ENCODE measurements around the gene ANP32D. TPM values are rescaled to one million over a fixed set of nuclear protein-coding genes. Genes with fewer than 3 reads are reported as not detected.
"Not testable (repeated sequence)": the region's sequence is repeated elsewhere in the genome, so short reads cannot be mapped to it uniquely, and the experiment has no call there.

Gene ANP32D
- total and polyA plus RNA-seq, 3 donors from 2014 or later, result 0.71 TPM; not detected in 2

DNA sequence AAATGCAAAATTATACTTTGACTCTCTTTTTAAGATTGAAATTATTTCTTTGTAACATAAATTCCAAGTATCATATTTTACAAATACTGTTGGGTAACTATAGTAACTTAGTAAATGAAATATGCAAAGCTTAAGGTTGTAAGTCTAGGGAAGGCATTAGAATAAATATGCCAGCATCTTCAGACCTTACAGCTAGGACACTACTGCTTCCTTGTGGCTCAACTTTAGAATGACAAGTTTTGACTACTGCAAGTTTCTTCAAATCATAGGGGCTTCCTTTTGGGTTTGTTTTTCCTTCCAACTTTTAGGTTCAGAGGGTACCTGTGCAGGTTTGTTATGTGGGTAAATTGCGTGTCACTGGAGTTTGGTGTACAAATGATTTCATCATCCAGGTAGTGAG is 17.7 kb upstream of the ANP32D start:
- no peaks in the 10 kb centered on the region for H3K36me3 ChIP-seq (ENCODE audit: low read depth, missing control alignments)
- H3K4me3 ChIP-seq, result no peak overlapping the region
- H3K27ac ChIP-seq, result no peak overlapping the region
- intact Hi-C loops (cut with DNase I; ENCODE audit: low total_unique reads), result no loop called here
- TF ChIP-seq POLR2A (IDR thresholded peaks at IDR 0.05), result no peak
- TF ChIP-seq, protein P1, sequence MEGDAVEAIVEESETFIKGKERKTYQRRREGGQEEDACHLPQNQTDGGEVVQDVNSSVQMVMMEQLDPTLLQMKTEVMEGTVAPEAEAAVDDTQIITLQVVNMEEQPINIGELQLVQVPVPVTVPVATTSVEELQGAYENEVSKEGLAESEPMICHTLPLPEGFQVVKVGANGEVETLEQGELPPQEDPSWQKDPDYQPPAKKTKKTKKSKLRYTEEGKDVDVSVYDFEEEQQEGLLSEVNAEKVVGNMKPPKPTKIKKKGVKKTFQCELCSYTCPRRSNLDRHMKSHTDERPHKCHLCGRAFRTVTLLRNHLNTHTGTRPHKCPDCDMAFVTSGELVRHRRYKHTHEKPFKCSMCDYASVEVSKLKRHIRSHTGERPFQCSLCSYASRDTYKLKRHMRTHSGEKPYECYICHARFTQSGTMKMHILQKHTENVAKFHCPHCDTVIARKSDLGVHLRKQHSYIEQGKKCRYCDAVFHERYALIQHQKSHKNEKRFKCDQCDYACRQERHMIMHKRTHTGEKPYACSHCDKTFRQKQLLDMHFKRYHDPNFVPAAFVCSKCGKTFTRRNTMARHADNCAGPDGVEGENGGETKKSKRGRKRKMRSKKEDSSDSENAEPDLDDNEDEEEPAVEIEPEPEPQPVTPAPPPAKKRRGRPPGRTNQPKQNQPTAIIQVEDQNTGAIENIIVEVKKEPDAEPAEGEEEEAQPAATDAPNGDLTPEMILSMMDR (IDR thresholded peaks at IDR 0.05), result peak; percentile 47 to 59 (median 59)
- WGBS, 2 donors, result 65 to 69% methylated on average over 1 of the region's 1 CpG
- no peak for DNase-seq
- no peaks in the 10 kb centered on the region for H3K27me3 ChIP-seq
- H3K9me3 ChIP-seq, result no peaks in the 10 kb centered on the region
- peaks cover 4% of the 10 kb centered on the region for H3K4me1 ChIP-seq

GRCh38 chr12:48455116-48455515 is 17.2 kb upstream of the ANP32D start:
- Histone ChIP-seq H3K4me3 (no peak overlapping the region), H3K36me3 (ENCODE audit: low read depth, missing control alignments) (no peaks in the 10 kb centered on the region), H3K4me1 (peaks cover 4% of the 10 kb centered on the region), H3K27ac (peak overlapping the region in 1 of 2 donors; percentile 27), H3K9me3 (no peaks in the 10 kb centered on the region), H3K27me3 (no peaks in the 10 kb centered on the region)
- WGBS, 2 donors, result 57 to 64% methylated on average over 2 of the region's 2 CpGs
- TF ChIP-seq, protein P1 (IDR thresholded peaks at IDR 0.05), result no peak
- TF ChIP-seq POLR2A (IDR thresholded peaks at IDR 0.05), result no peak
- intact Hi-C loops (cut with DNase I; ENCODE audit: low total_unique reads), result no loop called here
- no peak for DNase-seq

DNA sequence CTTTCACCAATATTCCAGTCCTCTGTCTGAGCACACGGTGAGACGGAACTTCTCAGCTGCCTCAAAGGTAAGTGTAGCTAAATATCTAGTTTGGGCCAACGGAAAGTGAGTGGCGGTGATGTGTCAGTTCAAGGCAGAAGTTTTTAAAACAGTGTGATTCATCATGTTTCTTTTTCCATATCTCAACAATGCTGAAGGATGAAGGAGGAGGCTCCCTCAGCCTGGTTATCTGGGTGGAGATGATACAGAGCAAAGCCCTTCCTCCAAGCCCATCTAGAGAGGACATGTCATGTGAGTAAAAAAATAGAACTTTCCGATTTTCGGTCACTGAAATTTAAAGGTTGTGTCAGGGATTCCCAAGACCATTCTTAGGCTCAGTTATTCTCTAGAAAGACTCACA is 13.1 kb upstream of the ANP32D start:
- 62% methylated on average over 6 of the region's 6 CpGs for WGBS, 2 donors
- no peaks in the 10 kb centered on the region for H3K27me3 ChIP-seq
- DNase-seq, result peak; percentile 73
- no peak overlapping the region for H3K4me3 ChIP-seq
- intact Hi-C loops (cut with DNase I; ENCODE audit: low total_unique reads), result no loop called here
- no peaks in the 10 kb centered on the region for H3K36me3 ChIP-seq (ENCODE audit: low read depth, missing control alignments)
- peaks cover 3% of the 10 kb centered on the region for H3K4me1 ChIP-seq
- no peaks in the 10 kb centered on the region for H3K9me3 ChIP-seq
- no peak for TF ChIP-seq POLR2A (IDR thresholded peaks at IDR 0.05)
- TF ChIP-seq, protein P1 (IDR thresholded peaks at IDR 0.05), result no peak
- peak overlapping the region; percentile 16 to 31 for H3K27ac ChIP-seq

- H3K4me3 ChIP-seq; DNase-seq; H3K4me1 ChIP-seq; intact Hi-C loops (cut with DNase I; ENCODE audit: low total_unique reads); H3K27me3 ChIP-seq; H3K9me3 ChIP-seq; H3K27ac ChIP-seq; H3K36me3 ChIP-seq (ENCODE audit: low read depth, missing control alignments): not testable (repeated sequence)
- 67 to 71% methylated on average over 9 of the region's 9 CpGs for WGBS, 2 donors
These were observed 3.3 kb upstream of the ANP32D start for GRCh38 chr12:48469027-48469426.

- Histone ChIP-seq H3K9me3 (no peaks in the 10 kb centered on the region), H3K4me3 (no peak overlapping the region), H3K27me3 (no peaks in the 10 kb centered on the region), H3K27ac (no peak overlapping the region), H3K4me1 (no peaks in the 10 kb centered on the region), H3K36me3 (ENCODE audit: low read depth, missing control alignments) (no peaks in the 10 kb centered on the region)
- no peak for TF ChIP-seq POLR2A (IDR thresholded peaks at IDR 0.05)
- TF ChIP-seq, protein P1 (IDR thresholded peaks at IDR 0.05), result no peak
- DNase-seq, result no peak
- 70 to 75% methylated on average over 9 of the region's 9 CpGs for WGBS, 2 donors
- intact Hi-C loops (cut with DNase I; ENCODE audit: low total_unique reads), result no loop called here
These were observed 702 bp downstream of the ANP32D start for GRCh38 chr12:48473061-48473460.

DNA sequence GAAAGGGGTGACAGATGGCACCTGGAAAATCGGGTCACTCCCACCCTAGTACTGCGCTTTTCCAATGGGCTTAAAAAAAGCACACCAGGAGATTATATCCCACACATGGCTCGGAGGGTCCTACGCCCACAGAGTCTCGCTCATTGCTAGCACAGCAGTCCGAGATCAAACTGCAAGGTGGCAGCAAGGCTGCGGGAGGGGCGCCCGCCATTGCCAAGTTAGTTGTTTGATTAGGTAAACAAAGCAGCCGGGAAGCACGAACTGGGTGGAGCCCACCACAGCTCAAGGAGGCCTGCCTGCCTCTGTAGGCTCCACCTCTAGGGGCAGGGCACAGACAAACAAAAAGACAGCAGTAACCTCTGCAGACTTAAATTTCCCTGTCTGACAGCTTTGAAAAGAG is 2.1 kb downstream of the ANP32D start:
- DNase-seq; H3K36me3 ChIP-seq (ENCODE audit: low read depth, missing control alignments); H3K4me3 ChIP-seq; intact Hi-C loops (cut with DNase I; ENCODE audit: low total_unique reads); H3K9me3 ChIP-seq; H3K4me1 ChIP-seq; H3K27me3 ChIP-seq; H3K27ac ChIP-seq: not testable (repeated sequence)
- 76 to 79% methylated on average over 8 to 11 of the region's 11 CpGs for WGBS, 2 donors
